MM.1S (cell line): ENCODE measurements around the gene SHC3.

Experiments used
- DNase-seq: peaks from one replicate; pipeline ENCODE4 v3.0.0-alpha.2; 2015
- H2AFZ ChIP-seq: fragments of 300-600 bp; sonication (generic); 2 replicates; pipeline ENCODE4 v1.6.0; 2016; ENCODE audit warnings: antibody characterized with exemption, low read length
- H3F3A ChIP-seq: fragments of 300-600 bp; sonication (generic); 2 replicates; pipeline ENCODE4 v1.6.1; 2016; ENCODE audit warnings: mild to moderate bottlenecking, antibody characterized with exemption, low read length, moderate library complexity, mixed read lengths; ENCODE audit not compliant: insufficient read depth
- H3K27ac ChIP-seq: fragments of 300-600 bp; sonication (generic); 2 replicates; pipeline ENCODE4 v1.5.1; 2016; ENCODE audit warnings: mild to moderate bottlenecking, low read length
- H3K27me3 ChIP-seq: fragments of 300-600 bp; sonication (generic); replicated peaks from 2 replicates; pipeline ENCODE4 v1.6.0; 2016; ENCODE audit warnings: low read length; ENCODE audit not compliant: insufficient read depth
- H3K36me3 ChIP-seq: fragments of 300-600 bp; sonication (generic); replicated peaks from 2 replicates; pipeline ENCODE4 v1.6.1; 2016; ENCODE audit warnings: mild to moderate bottlenecking, low read length, mixed read lengths; ENCODE audit not compliant: insufficient read depth
- H3K4me1 ChIP-seq: fragments of 300-600 bp; sonication (generic); 2 replicates; pipeline ENCODE4 v1.6.1; 2016; ENCODE audit warnings: low read length, mixed read lengths
- H3K4me2 ChIP-seq: fragments of 300-600 bp; sonication (generic); 2 replicates; pipeline ENCODE4 v1.6.0; 2016; ENCODE audit warnings: low read depth, low read length
- H3K4me3 ChIP-seq: fragments of 300-600 bp; sonication (generic); 2 replicates; pipeline ENCODE4 v1.5.1; 2016; ENCODE audit warnings: low read length, mixed read lengths
- H3K79me2 ChIP-seq: fragments of 300-600 bp; sonication (generic); 2 replicates; pipeline ENCODE4 v1.6.1; 2016; ENCODE audit warnings: mixed run types, low read length, mixed read lengths
- H3K9ac ChIP-seq: fragments of 300-600 bp; sonication (generic); 2 replicates; pipeline ENCODE4 v1.6.1; 2016; ENCODE audit warnings: low read length, mixed read lengths
- H3K9me2 ChIP-seq: fragments of 300-600 bp; sonication (generic); replicated peaks from 2 replicates; pipeline ENCODE4 v1.6.1; 2016; ENCODE audit warnings: mild to moderate bottlenecking, low read length, mixed read lengths; ENCODE audit not compliant: insufficient read depth
- H3K9me3 ChIP-seq: fragments of 300-600 bp; sonication (generic); replicated peaks from 2 replicates; pipeline ENCODE4 v1.6.1; 2016; ENCODE audit warnings: mild to moderate bottlenecking, low read length, mixed read lengths; ENCODE audit not compliant: insufficient read depth
- H4K20me1 ChIP-seq: fragments of 300-600 bp; sonication (generic); 2 replicates; pipeline ENCODE4 v1.6.1; 2016; ENCODE audit warnings: mild to moderate bottlenecking, low read length, moderate library complexity, mixed read lengths; ENCODE audit not compliant: insufficient read depth
- EZH2 ChIP-seq: fragments of 300-600 bp; sonication (generic); optimal IDR thresholded peaks from 2 replicates; pipeline ENCODE3; 2017; ENCODE audit warnings: low read depth, mild to moderate bottlenecking, antibody characterized with exemption, low read length, mixed read lengths
- EZH2phosphoT487 ChIP-seq: fragments of 300-600 bp; sonication (generic); IDR thresholded peaks from 2 replicates; pipeline ENCODE4 v1.6.1; 2018; ENCODE audit warnings: antibody characterized with exemption, low read length
- TF ChIP-seq, protein P1 (sequence below): fragments of 300-600 bp; sonication (generic); IDR thresholded peaks from 2 replicates; pipeline ENCODE4 v1.5.1; 2016; ENCODE audit warnings: antibody characterized with exemption, low read length, mixed read lengths

SHC3 gene

DNA sequence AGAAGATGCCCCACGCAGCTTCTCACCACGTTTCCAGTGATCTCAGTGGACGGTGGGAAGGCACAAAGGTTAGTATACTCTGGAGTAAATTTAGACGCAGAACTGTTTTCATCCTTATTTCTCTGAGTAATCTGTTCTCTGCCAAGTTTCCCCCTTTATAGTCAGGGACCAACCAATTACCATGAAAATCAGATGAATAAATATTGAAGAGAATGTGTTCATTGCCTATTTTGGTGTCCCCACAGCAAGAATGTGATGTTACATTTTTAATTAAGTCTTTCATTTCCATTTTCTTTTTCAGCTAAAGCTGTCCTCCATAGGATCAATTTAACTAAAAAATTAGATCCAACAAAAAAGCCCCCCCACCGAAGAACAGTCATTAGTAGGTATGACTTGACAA is 146.0 kb downstream of the SHC3 start:
- H3K9me3 ChIP-seq: no peaks in the 10 kb centered on the region
- DNase-seq: no peak
- H3K9me2 ChIP-seq: no peaks in the 10 kb centered on the region
- no peak overlapping the region for H2AFZ ChIP-seq
- H3K9ac ChIP-seq: no peak overlapping the region
- H3K4me1 ChIP-seq: no peaks in the 10 kb centered on the region
- no peak overlapping the region for H3K27ac ChIP-seq
- no peak overlapping the region for H3K4me3 ChIP-seq
- no peaks in the 10 kb centered on the region for H3K27me3 ChIP-seq
- no peaks in the 10 kb centered on the region for H3K36me3 ChIP-seq
- H3F3A ChIP-seq: no peaks in the 10 kb centered on the region
- TF ChIP-seq EZH2 (no peak), EZH2phosphoT487 (no peak)
- TF ChIP-seq, protein P1, sequence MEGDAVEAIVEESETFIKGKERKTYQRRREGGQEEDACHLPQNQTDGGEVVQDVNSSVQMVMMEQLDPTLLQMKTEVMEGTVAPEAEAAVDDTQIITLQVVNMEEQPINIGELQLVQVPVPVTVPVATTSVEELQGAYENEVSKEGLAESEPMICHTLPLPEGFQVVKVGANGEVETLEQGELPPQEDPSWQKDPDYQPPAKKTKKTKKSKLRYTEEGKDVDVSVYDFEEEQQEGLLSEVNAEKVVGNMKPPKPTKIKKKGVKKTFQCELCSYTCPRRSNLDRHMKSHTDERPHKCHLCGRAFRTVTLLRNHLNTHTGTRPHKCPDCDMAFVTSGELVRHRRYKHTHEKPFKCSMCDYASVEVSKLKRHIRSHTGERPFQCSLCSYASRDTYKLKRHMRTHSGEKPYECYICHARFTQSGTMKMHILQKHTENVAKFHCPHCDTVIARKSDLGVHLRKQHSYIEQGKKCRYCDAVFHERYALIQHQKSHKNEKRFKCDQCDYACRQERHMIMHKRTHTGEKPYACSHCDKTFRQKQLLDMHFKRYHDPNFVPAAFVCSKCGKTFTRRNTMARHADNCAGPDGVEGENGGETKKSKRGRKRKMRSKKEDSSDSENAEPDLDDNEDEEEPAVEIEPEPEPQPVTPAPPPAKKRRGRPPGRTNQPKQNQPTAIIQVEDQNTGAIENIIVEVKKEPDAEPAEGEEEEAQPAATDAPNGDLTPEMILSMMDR: no peak
- no peaks in the 10 kb centered on the region for H4K20me1 ChIP-seq
- H3K4me2 ChIP-seq: no peak overlapping the region
- H3K79me2 ChIP-seq: no peaks in the 10 kb centered on the region

DNA sequence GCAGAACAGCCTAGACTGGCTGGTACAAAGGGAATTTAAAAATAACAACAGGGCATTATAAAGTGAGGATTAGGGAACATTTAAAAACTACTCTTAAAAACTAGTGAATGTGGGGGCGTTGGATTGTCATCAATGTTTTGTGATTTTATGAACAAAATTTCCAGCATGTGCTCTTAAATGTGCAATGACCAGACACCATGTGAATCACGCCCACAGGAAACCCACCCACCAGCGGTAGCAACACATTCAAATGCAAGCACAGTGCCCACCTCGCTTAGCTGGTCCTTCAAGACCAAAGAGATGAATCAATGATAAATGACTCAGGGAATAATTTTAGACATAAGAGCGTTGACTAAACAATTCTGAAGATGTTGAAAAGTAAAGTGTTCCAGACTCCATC is 146.4 kb downstream of the SHC3 start:
- no peak for DNase-seq
- H3F3A ChIP-seq: no peaks in the 10 kb centered on the region
- no peak overlapping the region for H3K27ac ChIP-seq
- no peak overlapping the region for H3K4me3 ChIP-seq
- no peaks in the 10 kb centered on the region for H3K36me3 ChIP-seq
- no peaks in the 10 kb centered on the region for H3K79me2 ChIP-seq
- H2AFZ ChIP-seq: no peak overlapping the region
- no peaks in the 10 kb centered on the region for H3K27me3 ChIP-seq
- TF ChIP-seq EZH2: no peak
- TF ChIP-seq, protein P1: no peak
- no peak for TF ChIP-seq EZH2phosphoT487
- H3K9me3 ChIP-seq: no peaks in the 10 kb centered on the region
- no peak overlapping the region for H3K4me2 ChIP-seq
- H3K9me2 ChIP-seq: no peaks in the 10 kb centered on the region
- H4K20me1 ChIP-seq: no peaks in the 10 kb centered on the region
- H3K9ac ChIP-seq: no peak overlapping the region
- no peaks in the 10 kb centered on the region for H3K4me1 ChIP-seq

DNA sequence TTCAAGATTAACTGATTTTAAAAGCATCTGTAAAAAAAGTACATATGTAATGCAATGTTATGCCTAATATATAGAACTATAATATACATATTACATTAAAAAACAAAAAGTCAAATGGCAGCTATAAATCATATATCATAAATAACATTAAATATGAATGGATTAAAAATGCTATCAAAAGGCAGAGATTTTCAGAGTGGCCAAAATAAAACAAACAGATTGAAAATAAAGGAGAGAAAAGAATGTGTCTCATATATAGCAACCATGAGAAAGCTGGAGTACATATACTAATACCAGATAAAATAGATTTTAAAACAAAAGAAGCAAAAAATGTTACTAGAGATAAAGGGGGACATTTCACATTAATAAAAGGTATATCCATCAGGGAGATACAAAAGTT is 148.8 kb downstream of the SHC3 start:
- H3K27ac ChIP-seq: no peak overlapping the region
- no peak overlapping the region for H3K9ac ChIP-seq
- no peaks in the 10 kb centered on the region for H3K4me1 ChIP-seq
- H4K20me1 ChIP-seq: no peaks in the 10 kb centered on the region
- H3K27me3 ChIP-seq: no peaks in the 10 kb centered on the region
- H3F3A ChIP-seq: no peaks in the 10 kb centered on the region
- TF ChIP-seq, protein P1: no peak
- TF ChIP-seq EZH2: no peak
- no peak overlapping the region for H3K4me2 ChIP-seq
- H3K9me3 ChIP-seq: no peaks in the 10 kb centered on the region
- no peaks in the 10 kb centered on the region for H3K36me3 ChIP-seq
- no peaks in the 10 kb centered on the region for H3K9me2 ChIP-seq
- no peaks in the 10 kb centered on the region for H3K79me2 ChIP-seq
- DNase-seq: no peak
- no peak overlapping the region for H2AFZ ChIP-seq
- no peak overlapping the region for H3K4me3 ChIP-seq

DNA sequence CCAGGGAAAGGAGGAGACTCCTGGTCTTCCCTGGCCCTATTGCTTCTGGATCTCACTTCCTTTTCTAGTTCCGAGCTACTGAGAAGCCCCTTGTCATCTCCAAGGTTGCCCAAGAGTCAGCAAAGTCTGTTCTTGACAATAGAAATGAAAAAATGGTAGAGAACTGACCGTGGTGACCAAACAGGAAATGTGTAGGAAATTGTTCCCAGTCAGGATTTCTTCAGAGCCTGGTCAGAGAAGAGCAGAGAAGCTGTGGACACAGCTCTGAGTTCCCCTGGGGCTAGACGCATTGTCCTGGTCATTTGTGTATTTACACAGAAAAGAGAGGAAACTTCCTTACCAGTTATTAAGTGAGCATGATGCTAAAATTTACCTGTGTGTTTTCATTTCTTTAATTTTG is 151.7 kb downstream of the SHC3 start:
- H3K27me3 ChIP-seq: no peaks in the 10 kb centered on the region
- DNase-seq: no peak
- no peak overlapping the region for H3K4me2 ChIP-seq
- TF ChIP-seq, protein P1: no peak
- no peak for TF ChIP-seq EZH2
- TF ChIP-seq EZH2phosphoT487: no peak
- H2AFZ ChIP-seq: no peak overlapping the region
- no peaks in the 10 kb centered on the region for H3F3A ChIP-seq
- no peaks in the 10 kb centered on the region for H3K79me2 ChIP-seq
- no peaks in the 10 kb centered on the region for H3K4me1 ChIP-seq
- no peak overlapping the region for H3K9ac ChIP-seq
- H3K27ac ChIP-seq: no peak overlapping the region
- no peaks in the 10 kb centered on the region for H4K20me1 ChIP-seq
- H3K36me3 ChIP-seq: no peaks in the 10 kb centered on the region
- H3K4me3 ChIP-seq: no peak overlapping the region
- H3K9me3 ChIP-seq: no peaks in the 10 kb centered on the region
- H3K9me2 ChIP-seq: no peaks in the 10 kb centered on the region
